ENCODE measurements around the gene ZNF486.
"Not testable (repeated sequence)": the region's sequence is repeated elsewhere in the genome, so short reads cannot be mapped to it uniquely, and the experiment has no call there.

The ZNF486 gene

DNA sequence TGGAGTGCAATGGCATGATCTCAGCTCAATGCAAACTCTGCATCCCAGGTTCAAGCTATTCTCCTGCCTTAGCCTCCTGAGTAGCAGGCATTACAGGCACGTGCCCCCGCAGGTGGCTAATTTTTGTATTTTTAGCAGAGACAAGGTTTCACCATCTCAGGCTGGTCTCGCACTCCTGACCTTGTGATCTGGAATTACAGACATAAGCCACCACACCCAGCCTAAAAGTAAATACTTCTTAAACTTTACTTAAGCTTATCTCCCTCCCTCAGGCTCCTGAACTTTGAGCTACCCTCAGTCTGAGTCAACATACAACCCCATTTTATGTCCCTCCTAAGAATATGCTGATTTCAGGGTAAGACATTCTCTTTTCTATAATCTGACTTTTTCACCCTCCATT, 66.1 kb downstream of the ZNF486 start:
- no peak for DNase-seq (ENCODE audit: low spot score)

DNA sequence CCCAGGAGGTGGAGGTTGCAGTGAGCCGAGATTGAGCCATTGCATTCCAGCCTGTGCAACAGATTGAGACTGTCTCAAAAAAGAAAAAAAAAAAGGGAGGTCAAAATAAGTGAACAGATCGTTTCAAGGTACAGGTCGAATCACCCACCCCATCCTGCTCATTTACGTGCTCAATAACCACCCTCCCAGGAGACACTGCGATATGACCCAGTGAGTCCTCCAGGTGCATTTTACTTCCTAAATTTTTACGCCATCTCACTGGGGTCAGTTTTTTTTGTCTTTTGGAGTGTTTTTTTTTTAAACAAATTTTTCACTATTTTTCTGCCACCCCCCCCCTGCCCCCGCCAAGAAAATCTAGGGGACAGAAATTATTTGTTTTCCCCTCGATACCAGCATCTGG, 68.1 kb downstream of the ZNF486 start:
- DNase-seq (ENCODE audit: low spot score), result no peak

DNA sequence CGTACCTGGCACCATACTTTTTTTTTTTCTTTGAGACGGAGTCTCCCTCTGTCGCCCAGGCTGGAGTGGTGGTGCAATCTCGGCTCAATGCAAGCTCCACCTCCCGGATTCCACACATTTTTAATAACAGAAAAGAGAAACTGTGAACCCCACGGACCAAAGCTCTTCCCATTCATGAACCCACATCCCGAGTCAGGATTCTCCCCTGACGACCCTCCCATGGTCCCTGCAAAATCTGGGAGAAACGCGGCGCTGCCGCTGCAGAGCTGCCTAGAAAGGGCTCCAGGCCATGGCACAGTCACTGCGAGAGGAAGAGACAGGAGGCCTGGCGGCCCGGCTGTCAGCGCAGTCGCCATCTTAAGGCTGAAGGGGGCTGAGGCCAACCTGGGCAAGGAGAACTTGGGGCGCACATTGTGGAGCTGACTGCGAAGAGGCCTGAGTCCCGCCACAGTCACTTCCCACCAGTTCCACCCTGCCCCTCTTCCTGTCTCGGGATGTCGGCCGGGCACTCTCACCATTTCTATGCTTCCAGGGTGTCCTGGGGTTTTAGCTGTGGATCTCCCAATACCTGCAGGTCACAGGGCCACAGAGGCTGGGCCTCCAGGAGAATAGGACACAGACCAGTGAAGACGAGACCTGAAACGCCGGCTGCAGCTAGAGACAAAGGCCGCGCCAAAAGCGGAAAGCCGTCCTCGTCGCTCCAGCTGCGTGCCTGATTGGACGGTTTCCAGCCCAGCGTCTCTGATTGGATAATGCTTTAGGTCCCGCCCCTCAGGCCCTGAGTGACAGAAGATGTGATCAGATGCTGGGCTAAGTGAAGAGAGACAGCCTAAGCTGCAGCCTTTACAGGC, 71.0 kb downstream of the ZNF486 start:
- peak; percentile 89 for DNase-seq (ENCODE audit: low spot score)

DNA sequence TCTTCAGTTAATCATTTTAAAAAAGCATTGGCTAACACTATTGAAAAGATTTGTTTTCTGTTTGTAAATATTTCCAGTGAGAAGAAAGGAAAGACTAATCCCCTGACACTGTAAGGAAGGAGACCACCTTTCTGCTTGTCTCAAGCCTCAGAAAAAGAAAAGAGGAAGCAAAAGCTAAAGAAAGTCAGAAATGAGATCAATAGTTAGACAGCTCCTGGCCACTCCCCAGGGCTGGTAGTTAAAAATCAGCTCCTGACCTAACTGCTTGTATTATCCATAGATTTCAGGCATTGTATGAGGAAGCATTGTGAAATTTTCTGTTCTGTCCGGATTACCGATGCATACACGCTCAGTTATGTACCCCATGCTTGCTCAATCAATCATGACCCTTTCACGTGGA, 76.6 kb downstream of the ZNF486 start:
- DNase-seq (ENCODE audit: low spot score), result no peak

DNA sequence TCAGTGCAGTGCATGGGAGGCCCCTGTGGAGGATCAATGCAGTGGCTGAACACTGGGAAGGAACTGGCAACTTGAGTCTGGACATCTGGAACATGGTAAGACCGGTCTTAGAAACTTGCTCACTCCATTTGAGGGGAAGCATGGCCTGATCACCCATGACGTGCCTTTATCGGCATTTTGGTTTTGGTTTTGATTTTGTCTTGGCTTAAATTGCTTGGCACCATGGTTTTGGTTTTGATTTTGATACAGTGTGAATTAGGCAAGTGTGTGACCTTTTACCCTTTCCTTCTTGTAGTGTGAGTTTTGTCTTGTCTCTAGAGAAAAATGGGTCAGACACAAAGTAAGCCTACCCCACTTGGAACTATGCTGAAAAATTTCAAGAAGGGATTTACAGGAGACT, 77.3 kb downstream of the ZNF486 start:
- no peak for DNase-seq (ENCODE audit: low spot score)

DNA sequence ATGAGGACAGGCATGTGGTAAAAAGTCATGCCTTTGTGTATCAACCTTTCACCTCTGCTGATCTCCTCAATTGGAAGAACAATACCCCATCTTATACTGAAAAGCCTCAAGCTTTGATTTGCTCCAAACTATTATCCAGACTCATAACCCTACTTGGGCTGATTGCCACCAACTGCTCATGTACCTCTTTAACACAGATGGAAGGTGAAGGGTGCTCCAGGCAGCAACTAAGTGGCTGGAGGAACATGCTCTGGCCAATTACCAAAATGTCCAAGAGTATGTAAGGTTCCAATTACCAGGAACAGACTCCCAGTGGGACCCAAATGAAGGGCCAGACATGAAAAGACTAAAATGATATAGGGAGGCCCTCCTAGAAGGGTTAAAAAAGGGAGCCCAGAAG, 78.3 kb downstream of the ZNF486 start:
- no peak for DNase-seq (ENCODE audit: low spot score)

DNA sequence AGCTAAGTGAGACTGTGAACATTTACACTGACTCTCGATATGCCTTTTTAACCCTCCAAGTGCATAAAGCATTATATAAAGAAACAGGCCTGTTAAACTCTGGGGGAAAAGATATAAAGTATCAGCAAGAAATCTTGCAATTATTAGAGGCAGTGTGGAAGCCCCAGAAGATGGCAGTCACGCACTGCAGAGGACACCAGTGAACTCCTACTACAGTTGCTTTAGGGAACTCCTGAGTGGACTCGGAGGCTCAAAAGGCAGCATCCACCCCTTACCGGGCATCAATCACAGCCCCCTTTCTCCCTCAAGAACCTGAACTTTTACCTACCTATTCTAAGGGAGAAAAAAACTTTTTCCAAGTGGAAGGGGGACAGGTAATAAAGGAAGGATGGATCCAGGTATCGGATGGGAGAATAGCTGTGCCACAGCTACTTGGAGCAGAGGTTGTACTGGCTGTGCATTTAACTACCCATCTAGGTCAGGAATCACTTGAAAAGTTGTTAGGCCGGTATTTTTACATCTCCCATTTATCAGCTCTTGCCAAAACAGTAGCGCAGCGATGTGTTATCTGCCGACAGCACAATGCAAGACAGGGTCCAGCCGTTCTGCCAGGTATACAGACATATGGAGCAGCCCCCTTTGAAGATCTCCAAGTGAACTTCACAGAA, 80.1 kb downstream of the ZNF486 start:
- no peak for DNase-seq (ENCODE audit: low spot score)

DNA sequence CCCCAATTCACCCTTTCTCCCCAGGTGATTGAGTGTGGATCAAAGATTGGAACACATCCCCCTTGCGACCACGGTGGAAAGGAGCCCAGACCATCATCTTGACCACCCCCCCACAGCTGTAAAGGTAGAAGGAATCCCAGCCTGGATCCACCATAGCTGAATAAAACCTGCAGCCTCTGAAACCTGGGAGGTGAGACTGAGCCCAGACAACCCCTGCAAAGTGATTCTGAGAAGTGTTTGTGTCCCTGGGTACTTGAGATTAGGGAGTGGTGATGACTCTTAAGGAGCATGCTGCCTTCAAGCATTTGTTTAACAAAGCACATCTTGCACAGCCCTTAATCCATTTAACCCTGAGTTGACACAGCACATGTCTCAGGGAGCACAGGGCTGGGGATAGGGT, 81.2 kb downstream of the ZNF486 start:
- DNase-seq (ENCODE audit: low spot score), result not testable (repeated sequence)
